Measurements from ENCODE around the gene PTH2.
"Not testable (repeated sequence)": the region's sequence is repeated elsewhere in the genome, so short reads cannot be mapped to it uniquely, and the experiment has no call there.

PTH2 gene

DNA sequence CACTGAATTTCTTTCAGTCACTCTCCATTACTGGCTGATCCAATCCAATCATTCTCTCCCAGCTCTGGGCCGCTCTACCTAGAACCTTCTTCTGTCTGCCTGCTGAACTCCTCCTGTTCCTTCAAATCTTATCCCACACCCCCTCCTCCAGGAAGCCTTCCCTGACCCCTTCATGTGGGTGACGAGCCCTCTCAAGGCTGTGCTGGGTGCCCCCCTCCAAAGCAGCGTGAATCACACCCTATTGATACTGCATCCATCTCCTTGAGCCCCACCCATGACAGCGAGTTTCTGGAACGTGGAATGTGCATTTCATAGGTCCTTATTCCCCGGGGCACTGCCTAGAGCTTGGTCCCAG is 25.2 kb upstream of the PTH2 start:
- no peak for DNase-seq (ENCODE audit: low read depth in 3 of 3, low spot score in 1 of 3)

DNA sequence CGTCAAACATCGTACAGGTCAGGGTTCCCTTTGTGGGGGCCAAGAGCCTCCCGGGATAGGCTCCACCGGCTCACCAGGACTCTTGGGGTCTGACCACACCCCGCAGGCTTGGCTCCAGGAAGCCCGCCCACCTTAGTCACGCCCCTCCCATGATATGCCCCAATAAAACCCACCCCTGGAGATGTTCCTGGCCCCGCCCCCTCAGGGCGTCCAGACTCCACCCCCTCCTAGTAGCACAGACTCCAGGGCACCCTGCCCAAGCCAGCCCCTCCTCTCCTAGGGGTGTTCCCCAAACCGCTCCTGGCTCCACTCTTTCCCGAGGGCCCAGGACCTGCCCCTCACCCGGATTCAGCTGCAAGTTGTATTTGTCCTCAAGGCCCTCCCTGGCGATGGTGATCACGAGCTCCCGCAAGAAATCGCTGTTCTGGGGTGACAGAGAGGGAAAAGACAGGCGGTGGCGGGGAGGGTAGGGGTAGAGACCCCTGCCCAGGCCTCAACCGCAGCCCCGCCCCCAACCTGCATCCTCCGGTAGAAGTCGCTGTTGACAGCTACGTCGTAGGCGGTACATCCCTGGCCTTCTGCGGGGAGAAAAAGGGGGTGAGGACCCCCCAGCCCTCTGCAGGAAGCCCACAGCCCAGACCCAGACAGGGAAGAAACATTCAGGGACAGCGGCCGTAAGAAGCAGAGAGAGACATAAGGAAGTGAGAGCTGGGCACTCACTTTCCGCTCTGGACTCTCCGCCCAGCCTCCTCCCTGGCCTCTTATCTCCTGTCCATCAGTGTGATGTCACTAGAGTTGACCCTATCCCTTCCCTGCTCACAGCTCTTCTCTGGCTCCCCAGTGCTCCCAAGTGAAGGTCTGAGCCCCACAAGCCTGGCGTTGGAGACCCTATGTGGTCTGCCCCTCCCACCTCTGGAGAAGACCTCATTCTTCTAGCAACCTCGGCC is 24.5 kb upstream of the PTH2 start:
- DNase-seq (ENCODE audit: low read depth in 3 of 3, low spot score in 1 of 3): no peak

DNA sequence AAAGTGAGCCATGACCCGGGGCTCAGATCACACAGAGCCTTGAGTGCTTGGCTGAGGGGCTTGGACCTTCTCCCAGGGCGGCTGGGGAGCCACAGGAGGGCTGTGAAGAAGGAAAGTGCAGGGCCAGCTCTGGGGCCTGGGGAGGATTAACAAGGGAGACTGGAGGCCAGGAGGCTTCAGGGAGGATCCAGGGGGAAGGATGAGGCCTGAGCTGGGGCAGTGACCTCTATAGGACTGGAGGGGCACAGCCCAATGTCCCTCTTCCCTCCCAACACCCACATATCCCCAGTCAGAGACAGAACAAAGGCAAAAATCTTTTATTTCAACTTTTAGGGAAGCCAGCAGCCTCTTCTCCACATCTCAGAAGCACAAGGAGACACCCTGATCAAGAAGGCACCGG is 22.8 kb upstream of the PTH2 start:
- no peak for DNase-seq (ENCODE audit: low read depth in 3 of 3, low spot score in 1 of 3)

DNA sequence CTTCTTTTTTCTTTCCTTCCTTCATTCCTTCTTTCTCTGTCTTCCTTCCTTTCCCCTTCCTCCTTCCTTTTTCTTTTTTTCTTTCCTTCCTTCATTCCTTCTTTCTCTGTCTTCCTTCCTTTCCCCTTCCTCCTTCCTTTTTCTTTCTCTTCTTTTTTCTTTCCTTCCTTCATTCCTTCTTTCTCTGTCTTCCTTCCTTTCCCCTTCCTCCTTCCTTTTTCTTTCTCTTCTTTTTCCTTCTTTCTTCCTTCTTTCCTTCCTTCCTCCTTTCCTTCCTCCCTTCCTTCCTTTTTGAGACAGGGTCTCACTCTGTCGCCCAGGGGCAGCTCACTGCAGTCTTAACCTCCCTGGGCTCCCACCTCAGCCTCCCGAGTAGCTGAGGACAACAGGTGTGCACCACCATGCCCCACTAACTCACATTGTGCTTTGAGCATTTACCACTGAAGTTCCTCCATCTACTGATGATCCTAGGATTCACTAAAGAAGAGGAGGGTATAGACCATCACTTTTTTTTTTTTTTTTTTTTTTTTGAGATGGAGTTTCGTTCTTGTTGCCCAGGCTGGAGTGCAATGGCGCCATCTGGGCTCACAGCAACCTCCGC is 21.0 kb upstream of the PTH2 start:
- DNase-seq (ENCODE audit: low read depth in 3 of 3, low spot score in 1 of 3): not testable (repeated sequence)

DNA sequence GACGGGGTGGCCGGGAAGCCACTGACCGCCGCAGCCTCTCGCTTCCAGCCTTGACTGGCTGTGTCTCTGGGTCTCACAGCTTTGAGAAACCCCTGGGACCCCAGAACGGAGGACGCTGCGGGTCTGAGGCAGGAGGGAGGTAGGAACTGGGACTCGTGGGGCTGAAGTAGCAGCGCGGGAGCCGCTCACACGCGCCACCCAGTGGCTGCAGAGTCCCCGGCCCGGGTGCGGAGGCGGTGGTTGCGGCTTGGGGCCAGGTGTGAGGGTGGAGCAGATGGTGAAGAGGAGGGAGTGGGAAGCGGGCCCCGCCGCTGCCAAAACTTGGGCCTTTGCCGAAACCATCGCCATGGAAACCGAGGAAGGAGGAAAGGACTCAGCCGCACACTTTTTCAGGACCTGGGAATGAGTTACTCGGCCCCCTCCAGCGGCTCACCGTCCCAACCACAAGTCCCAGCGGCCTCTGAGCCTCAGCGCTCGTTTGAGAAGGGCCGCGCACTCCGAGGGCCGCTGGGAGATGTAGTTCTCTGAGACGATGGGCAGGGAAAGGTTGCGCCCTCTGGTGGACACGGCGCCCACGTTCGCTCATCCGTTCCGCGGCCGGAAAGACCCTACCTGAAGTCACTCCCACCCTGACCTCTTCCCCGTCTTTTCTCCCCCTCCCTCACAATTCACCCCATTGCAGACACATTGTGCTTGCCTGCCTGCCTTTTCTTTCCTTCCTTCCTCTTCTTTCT is 20.3 kb upstream of the PTH2 start:
- peak; percentile 80 to 91 (median 85) for DNase-seq (ENCODE audit: low read depth in 3 of 3, low spot score in 1 of 3)

DNA sequence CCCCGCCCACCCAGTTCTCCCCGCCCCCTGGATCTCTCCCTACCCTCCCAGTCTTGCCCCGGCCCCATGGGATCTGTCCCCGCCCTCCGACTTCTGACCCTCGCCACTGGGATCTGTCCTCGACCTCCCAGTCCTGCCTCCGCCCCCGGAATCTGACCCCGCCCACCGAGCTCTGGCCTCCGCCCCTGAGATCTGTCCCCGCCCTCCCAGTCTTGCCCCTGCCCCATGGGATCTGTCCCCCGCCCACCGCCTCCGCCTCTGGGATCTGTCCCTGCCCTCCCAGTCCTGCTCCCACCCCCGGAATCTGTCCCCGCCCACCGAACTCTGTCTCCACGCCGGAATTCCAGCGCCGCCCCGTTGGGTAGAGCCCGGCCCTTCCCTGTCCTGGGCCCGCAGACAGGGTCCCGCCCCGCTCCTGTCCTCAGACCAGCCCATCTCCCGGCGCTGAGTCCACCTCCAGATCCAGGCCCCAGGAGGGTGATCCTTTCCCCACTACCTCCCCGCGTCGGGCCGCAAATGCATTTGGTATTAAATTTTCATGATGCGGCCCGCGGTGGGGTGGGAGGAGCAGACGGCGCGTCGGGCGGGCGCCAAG is 19.6 kb upstream of the PTH2 start:
- peak in 1 of 3 donors; percentile 40 for DNase-seq (ENCODE audit: low read depth in 3 of 3, low spot score in 1 of 3)

DNA sequence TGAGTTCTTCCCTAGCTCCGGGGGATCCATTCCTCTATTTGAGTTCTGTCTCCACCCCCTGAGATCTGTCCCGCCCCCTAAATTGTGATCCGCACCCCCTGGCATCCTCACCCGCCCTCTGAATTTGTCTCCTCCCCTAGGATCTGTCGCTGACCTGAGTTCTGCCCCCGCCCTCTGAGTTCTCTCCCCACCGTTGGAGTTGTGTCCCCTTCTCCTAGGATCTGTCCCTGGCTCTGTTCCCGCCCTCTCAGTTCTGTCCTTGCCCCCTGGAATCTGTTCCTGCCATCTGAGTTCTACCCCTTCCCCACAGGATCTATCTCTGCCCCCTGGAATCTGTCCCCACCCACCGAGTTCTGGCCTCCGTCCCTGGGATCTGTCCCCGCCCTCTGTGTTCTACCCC is 19.1 kb upstream of the PTH2 start:
- no peak for DNase-seq (ENCODE audit: low read depth in 3 of 3, low spot score in 1 of 3)

DNA sequence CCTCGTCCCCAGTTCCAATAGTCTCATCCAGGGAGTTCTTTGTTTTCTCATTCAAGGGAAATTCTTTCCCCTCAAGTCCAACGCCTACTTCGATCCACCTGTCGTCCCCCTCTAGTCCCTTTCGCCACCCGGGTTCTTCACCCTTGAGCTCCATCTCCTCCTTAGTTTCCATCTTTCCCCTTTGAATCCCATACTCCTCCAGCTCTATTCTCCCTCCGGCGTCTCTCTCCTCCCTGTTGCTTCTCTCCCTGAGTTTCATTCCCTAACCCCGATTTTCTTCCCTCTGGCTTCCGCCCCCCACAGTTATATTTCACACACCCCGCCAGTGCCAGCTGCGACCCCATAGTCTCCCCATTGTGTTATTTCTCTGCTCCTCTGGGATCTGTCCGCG is 18.7 kb upstream of the PTH2 start:
- DNase-seq (ENCODE audit: low read depth in 3 of 3, low spot score in 1 of 3): no peak

DNA sequence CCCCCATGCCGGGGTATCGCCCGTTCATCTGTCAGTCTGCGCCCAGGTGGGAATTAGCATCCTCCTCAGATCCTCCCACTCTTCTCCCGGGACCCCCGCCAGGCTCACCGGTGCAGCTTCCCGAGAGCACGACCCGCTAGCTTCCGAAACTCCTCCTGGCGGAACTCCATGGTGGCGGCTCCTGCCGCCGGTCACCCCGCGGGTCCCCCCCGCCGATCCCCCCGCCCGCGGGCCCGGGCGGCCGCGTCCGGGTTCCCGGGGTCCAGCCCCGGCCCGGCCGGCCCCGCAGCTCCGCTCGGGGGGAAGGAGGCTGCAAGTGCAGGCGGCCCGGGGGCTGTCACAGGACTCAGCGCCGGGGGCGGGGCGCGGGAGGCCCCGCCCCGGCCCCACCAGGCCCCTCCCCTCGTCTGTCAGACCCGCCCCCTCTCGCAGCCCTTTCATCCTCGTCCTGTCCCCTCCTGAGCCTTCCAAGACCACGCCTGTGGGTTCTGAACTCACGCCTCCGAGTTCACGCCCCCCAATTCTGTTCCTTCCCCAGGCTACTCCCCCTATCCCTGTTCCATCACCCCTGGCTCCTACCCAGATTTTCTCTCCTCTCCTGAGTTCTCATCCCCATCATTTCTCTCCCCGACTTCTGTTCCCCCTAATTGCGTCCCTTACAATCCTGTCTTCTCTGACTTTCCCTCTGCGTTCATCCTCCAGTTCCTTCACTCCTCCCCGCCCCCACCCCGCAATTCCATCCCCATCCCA is 18.1 kb upstream of the PTH2 start, which contains the start of gene SLC17A7:
Gene SLC17A7 (minus strand): TSS at position 318 of the 750 bp plus-strand sequence. CDS start 148 bp downstream, at position 170.
- DNase-seq (ENCODE audit: low read depth in 3 of 3, low spot score in 1 of 3): no peak

DNA sequence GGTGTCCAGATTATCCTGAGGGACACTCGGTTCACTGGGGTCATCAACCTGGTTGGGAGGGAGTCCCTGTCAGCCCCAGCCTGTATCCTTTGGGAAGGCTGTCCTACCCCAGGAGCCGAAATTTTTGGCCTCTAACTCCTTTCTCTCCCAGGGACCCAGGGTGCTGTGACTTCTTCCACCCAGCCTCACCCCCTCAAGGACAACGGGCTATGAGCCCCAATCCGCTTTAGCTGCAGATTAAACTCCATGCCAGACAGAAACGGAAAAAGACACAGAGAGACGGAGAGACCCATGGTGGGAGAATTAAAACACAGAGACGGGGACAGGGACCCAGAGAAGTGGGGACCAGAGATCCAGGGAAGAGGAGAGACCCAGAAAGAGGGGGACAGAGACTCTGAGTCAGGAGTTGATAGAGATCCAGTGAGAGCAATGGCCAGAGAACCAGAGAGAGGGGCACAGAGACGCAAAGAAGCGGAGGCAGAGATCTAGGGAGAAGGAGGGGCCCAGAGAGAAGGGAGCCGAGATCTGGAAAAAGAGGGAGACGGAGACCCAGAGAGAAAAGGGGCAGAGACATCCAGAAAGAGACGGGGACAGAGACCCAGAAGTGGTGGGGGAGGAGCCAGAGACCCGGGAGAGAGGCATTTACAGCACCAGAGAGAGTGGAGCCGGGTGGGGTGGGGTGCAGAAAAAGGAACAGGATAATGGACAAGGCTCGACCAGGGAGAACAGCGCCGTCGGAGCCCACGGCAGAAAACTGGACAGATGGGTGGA is 17.4 kb upstream of the PTH2 start:
- no peak for DNase-seq (ENCODE audit: low read depth in 3 of 3, low spot score in 1 of 3)

DNA sequence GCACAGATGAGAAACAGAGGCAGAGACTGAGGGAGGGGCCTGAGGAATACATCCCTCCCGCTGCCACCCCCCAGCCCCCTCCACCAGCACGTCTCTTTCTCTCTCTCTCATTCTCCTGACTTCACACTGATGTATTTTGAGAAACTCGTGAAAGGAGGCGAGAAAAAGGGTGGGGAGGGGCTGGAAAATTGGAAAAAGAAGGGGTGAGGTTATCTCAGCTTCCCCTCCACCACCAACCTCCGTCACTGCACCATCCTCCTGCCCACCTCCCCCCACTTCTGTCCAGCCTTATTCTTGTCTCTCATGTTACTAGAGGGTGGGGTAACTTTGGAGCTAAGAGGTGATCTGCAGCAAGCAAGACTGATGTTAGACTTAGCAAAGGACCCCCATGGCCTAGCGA is 16.6 kb upstream of the PTH2 start:
- no peak for DNase-seq (ENCODE audit: low read depth in 3 of 3, low spot score in 1 of 3)

DNA sequence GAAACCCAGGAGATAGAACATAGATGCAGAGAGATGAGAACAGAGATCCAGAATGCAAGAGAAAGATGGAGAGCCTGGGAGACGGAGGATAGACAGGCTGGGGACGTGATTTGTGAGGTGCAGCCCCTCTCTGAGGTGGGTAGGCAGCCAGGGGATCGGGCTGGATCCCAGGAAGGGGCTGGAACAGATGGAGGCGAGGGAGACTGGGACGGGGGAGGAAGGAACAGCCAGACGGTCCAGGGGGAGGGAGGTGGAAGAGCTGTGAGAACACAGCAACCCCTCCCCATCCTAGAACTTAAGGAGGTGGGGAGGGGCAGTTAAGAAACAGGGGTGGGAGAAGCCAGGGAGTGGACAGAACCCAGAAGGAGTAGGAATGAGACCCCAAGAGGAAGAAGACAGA is 15.0 kb upstream of the PTH2 start:
- no peak for DNase-seq (ENCODE audit: low read depth in 3 of 3, low spot score in 1 of 3)

DNA sequence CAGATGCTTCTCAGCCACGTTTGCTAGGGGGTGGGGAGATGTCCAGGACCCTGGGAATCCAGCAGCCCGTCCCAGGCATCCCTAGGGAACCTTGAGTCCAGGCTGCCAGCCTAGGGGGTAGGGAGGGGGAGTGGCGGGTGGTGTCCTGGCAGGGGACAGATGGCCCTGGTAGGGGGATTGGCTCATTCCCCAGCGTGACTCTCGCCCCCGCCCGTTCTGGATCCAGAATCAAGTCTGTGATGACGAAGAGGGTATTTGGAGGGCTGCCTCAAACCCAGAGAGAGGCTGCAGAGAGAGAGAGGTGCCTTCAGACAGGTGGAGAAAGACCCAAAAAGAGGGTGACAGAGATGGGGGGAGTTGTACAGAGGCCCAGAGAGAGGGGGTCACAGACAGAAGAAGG is 14.0 kb upstream of the PTH2 start:
- no peak for DNase-seq (ENCODE audit: low read depth in 3 of 3, low spot score in 1 of 3)

DNA sequence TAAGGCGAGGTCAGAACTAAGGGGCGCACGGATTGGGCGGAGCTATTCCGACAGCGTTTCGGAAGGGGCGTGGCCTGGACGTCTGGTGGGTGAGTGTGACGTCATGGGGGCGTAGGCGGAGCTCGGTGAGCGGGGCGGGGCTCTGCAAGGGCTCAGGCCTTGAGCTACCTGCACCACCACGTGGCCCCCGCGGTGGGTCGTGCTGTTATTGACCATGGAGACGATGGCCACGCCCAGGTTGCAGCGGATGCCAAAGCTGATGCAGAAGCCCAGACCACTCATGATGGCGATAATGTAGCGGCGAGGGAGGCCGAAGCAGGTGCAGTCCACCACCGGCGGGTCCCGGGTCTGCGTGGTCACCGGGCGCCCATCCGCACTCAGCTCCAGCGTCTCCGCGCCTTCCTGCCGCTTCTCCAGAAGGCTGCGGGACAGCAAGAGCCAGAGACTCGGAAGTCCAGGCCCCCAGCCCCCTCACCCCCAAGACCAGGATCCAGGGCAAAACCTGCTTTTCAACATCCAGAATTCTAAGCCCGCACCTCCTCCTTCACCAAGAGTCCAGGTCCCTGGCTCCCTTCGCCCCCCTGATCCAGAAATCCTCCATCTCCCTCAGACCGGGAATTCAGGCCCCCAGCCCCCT is 13.3 kb upstream of the PTH2 start:
- peak in 1 of 3 donors; percentile 42 for DNase-seq (ENCODE audit: low read depth in 3 of 3, low spot score in 1 of 3)

DNA sequence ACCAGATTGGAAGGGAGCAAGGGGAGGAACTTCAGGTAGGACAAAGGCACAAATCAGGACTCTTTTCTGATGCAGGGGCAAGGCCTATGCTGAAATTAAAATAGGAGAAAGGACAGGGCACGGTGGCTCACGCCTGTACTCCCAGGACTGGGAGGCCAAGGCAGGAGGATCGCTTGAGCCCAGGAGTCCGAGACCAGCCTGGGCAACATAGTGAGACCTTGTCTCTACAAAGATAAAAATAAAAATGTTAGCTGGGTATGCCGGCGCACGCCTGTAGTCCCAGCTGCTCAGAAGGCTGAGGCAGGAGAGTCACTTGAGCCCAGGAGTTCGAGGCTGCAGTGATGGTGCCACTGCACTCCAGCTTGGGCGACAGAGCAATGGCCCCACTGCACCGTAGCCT is 12.4 kb upstream of the PTH2 start:
- no peak for DNase-seq (ENCODE audit: low read depth in 3 of 3, low spot score in 1 of 3)

DNA sequence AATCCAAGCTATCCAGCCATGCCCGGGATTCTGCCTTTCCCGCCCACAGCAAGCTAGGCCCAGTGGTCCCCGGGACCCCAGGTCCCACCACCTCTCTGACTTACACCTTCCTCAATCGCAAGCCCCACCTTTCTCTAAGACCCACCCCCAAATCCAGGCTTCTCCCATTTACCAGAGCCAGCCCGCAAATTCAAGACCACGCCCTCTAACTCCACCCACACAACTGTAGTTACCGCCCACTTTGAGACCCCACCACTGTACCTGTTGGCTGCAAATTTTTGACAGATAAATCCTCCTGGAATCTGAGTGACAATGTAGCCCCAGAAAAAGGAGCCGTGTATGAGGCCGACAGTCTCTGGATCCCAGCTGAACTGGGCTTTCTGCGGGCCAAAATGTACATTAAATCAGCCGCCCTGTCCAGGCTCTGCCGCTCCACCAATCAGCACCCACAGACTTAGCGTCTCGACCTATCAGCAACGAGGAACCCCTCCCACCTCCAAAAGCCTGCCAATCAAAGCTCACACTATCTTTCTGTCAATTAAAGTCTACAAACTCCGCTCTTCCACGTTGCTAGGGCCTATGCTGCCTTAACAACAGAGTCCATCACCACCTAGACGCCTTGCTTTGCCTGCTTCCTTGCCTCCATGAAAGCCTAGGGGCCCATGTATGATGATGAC is 11.8 kb upstream of the PTH2 start:
- DNase-seq (ENCODE audit: low read depth in 3 of 3, low spot score in 1 of 3): no peak

DNA sequence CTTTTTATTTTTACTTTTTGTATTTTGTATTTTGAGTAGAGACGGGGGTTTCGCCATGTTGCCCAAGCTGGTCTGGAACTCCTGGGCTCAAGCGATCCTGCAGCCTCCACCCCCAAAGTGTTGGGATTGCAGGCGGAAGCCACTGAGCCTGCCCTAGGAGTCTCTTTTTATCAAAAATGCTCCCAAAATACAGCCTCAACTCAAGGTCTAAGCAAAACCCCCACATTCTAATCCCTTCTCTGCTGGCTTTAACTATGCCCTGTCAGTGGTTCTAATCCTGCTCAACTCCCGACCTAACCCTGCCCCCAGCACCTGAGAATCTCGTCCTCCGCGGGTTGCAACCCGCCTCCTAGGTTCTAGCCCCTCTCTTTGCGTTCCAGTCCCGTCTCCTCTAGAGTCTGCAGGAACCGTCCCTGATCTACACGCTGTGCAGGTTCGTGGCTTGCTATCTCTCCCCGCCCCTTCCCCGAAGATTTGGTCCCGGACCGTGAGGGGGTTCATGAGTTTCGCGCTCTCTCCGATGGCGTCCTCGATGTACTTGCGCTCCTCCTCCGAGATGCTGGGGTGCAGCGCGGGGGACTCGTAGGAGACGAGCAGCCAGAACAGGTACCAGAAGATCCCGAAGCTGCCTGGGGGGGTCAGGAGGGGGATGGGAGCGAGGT is 10.1 kb upstream of the PTH2 start:
- DNase-seq (ENCODE audit: low read depth in 3 of 3, low spot score in 1 of 3): no peak
